ENCODE results near the gene ZNF831.

ZNF831 gene

GRCh38 chr20:59163631-59164530 is at the start of gene ZNF831:
Gene ZNF831 (plus strand): TSS chr20:59163821. CDS start chr20:59191020, 27,199 bp downstream.
- no peak for DNase-seq

DNA sequence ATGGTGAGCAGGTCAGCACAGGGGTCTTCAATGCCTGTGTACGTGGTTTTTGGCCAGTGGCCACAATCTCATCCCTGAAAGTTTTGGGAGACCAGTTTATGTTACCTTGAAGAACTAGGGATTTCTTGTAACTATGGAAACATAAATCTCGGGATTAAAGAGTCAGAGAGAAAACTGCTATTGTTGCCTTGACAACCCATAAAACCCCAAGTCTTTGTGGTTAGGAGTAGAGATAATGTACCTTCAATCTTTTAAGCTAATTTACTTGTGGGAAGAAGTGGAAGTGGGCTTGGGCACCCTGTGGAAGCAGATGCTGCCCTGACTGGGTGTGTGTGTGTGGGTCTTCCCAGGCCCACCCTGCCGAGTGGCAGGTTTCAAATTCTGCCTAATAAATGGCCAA is 46.1 kb upstream of the ZNF831 start:
- DNase-seq: no peak

DNA sequence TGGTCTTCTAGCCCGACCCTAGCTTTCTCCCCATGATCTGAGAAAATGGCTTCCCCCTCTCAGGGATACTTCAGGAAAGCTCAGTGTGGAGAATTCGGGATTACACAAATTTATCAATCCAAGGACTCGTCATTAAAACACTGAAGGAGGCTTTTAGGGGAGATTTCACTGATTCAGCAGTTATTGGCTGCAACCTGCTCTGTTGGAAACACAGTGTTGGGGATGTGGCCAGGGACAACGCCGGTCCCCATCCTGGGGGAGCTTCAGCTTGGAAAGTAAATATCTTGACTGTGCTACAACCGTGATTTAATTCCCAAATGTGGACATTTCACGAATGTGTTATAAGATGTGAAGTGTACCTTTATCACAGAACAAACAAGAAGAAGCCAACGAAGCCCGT is 44.8 kb upstream of the ZNF831 start:
- no peak for DNase-seq

- no peak for DNase-seq
These were observed 43.1 kb upstream of the ZNF831 start for GRCh38 chr20:59120491-59120890.

- DNase-seq: no peak
These were observed 42.7 kb upstream of the ZNF831 start for GRCh38 chr20:59120919-59121318.

GRCh38 chr20:59121714-59122565 is 41.7 kb upstream of the ZNF831 start:
- no peak for DNase-seq

GRCh38 chr20:59122566-59122919 is 41.1 kb upstream of the ZNF831 start:
- no peak for DNase-seq

GRCh38 chr20:59123011-59123677 is 40.5 kb upstream of the ZNF831 start:
- peak; percentile 35 to 74 for DNase-seq

DNA sequence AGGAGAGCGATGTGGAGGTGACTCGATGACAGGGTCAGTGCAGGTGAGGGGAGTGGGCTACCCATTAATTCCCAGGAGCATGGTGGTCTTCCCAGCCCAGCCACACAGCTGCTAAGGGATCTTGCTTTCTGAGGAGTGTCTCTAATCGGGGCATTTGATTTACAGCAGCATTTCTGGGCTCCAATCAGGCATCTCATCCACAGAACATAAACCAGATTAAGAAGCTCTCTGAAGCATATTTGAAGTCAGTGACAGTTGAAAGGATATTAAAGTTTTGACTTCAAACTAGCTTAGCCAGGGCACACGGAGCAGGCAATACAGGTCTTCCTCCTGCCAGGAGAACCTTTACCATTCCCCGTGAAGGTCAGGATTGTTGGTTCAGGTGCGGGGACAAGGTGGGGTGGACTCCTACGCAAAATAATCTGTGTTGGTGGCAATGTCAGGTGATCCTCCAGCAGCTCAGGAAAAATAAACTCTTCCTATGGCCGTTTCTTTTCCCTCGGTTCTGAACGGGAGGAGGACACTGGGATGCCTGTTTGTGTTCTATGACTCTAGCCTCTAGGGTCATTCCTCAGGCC is 39.9 kb upstream of the ZNF831 start:
- no peak for DNase-seq

DNA sequence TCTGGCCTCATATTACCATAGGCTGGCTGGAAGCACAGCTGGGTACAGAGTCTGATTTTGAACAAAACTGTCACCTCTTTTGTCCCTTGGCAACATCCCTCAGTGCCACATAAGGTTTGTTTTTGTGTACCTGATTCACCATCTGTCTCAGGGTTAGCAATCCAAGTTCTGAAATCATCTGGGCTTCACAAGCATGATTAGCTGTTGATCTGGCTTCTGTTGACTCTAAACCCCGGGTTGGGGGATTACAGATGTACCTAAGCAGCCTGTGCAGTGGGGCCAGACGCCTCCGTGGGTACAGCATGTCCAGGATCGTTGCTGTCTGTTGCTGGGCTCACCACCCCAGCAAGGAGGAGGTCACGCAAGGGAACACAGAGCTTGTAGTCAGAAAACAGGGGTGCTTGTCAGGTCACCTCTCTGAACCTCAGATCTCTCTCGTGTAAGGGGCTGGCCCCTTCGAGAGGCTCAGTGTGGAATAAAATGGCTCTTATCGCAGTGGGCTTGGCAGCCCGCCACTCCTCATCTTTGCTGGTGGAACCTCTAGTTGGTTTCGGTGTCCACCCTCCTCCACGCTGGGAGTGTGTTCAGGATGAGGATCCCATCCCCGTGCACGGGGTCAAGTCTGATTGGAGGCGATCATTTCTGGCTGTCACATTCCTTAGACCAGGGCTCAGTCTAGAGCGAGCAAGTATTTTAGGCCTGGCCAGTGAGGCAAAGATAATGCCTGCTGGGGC is 39.2 kb upstream of the ZNF831 start:
- no peak for DNase-seq

DNA sequence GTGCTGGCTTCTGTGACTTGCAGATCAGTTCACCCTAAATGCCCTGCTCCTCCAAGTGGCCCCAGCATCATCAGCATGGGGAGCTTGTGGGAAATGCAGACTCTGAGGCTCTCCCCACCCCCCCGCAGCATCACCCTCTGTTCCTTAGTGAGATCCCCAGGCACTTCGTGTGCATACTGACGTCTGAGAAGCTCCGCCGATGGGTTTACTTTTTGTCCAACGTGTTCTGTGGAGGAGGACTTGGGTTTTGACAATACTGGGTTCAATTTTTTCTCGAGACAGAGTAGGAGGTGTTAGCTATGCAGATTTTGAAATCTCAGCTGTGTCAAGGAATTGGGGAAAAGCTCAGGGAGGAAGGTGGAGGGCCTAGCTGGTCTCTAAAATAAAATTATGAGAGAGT is 38.3 kb upstream of the ZNF831 start:
- DNase-seq: no peak

DNA sequence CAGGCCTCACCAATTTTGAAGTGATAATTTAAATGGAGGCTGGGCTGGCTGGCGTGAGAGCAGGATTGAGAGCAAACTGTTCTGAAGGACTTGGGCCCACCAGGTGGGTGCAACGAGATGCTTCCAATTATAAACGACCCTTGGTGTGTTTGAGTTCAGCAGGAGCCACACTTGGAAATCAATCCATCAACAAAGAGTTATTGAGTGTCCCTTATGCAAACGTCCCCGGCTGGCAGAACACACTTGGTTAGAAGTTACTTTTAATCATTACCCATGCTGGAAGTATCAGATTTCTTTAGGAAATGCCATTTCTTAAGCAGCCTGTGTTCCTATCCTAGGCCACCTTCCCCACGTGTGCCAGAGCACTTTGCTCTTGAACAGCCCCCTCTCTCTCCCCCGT is 37.8 kb upstream of the ZNF831 start:
- no peak for DNase-seq

DNA sequence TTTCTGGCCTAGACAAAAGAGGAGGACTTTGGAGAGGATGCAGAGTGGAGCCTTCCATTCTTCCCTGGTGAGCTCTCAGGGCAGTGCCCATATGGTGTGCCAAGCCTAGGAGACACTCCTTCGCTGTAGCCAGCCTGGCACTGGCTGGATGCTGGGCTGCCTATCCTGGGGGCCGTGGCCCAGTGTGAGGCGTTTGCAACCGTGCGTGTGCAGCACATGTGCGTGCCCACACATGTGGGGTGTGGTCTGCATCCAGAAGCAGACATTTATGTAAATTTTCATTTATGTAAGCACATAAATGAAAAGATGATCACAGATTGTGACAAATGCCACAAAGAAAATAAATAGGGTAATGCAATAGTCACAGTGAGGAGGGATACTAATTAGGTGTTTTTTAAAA is 35.8 kb upstream of the ZNF831 start:
- DNase-seq: no peak

DNA sequence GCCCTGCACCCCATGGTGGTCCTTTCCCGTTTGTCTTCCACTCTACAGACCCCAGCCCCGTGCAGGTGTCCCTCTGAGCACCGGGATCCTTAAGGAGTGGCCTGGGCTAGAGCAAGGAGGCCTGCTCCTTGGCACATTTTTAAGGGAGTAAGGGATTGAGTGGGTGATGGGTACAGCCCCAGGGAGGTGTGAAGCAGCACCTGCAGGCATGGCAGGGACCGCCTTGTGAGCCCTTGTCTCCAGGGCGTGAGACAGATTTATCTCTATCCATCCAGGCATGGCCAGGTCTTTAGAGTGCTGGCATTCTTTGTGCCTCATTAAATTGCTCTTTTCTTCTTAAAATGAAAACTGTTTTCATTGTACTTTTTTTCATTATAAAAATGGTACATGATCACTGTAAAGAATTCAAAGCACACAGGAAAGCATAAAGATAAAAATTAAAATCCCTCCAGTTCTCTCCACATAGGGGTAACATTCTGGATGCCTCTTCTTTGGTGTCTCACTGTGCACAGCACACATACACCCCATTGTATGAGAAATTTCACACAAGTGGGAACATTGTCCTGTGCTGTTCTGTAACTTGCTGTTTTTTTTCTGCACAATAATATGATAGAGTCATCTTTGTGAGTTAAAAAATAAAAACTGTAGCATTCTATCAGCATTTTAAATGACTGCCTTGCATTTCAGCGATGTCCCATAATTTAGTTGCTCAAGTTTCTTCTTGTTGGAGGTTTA is 31.9 kb upstream of the ZNF831 start:
- DNase-seq: no peak

- no peak for DNase-seq
These were observed 29.4 kb upstream of the ZNF831 start for GRCh38 chr20:59134182-59134581.

DNA sequence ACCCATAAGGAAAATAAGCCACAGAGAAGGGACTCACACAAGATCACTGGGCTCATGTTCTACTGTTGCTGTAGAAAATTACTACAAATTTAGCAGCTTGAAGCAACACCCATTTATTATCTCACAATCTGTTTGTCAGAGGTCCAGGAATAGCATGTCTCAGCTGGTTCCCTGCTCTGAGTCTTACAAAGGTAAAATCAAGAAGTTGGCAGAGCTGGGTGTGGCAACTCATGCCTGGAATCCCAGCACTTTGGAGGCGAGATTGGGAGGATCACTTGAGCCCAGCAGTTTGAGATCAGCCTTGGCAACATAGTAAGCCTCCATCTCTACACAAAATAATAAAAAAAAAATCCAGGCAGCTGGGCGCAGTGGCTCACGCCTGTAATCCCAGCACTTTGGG is 28.5 kb upstream of the ZNF831 start:
- no peak for DNase-seq

DNA sequence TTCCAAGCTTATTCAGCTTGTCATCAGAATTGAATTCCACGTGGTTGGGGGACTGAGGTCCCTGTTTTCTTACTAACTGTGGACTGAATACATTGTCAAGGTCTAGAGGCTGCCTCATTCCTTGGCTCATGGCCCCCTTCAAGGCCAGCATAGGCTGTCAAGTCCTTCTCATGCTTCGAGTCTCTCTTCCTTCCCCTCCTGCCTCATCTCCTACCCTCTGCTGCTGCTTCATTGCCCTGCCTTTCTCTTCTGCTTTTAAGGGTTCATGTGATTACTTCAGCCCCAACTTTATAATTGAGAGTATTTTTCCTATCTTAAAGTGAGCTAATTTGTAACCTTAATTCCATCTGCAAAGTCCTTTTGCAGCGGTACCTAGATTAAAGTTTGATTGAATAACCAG is 27.6 kb upstream of the ZNF831 start:
- DNase-seq: no peak

- DNase-seq: no peak
These were observed 26.1 kb upstream of the ZNF831 start for GRCh38 chr20:59137532-59137931.

DNA sequence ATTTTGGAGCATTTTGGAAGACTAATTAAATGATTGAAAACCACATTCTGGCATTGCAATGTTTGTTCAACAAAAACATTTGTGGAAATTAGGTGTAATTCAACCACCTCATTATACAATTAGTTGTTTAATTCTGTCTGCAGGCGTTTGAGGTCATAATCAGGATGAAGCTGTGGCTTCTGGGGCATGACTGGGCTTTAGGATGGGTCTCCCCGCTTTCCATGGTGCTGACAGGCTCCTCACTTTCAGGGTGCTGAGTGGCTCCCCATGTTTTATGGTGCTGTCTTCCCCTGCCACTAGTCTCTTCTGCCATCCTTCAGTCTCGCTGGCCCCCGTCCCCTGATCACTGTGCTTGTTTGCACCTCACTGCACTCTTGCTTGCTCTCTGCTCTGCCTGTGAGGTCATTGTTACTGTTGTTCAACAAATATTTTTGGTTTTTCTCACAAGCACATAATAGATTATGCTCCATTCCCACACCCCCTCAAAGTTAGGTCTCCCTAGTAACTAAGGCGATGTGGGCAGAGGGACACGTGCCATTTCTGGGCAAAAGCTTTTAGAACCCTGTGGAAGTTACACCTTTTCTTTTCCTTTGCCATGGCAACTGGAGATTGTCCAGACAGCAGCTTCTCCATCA is 25.4 kb upstream of the ZNF831 start:
- no peak for DNase-seq

- DNase-seq: no peak
These were observed 23.6 kb upstream of the ZNF831 start for GRCh38 chr20:59139998-59140397.

All from stimulated activated CD4-positive, alpha-beta T cell treated with anti-CD3 and anti-CD28 coated beads, Interleukin-4, amount 100 ng/mL, for 4 hours (primary cell).